Measurements from ENCODE around the gene EFNA5.

- TF ChIP-seq POLR2A (IDR thresholded peaks at IDR 0.05): no peak
- no peak for TF ChIP-seq CTCF (IDR thresholded peaks at IDR 0.05)
- no peak for TF ChIP-seq POLR2AphosphoS5 (IDR thresholded peaks at IDR 0.05)
Observed at GRCh38 chr5:107594253-107595045, 76.3 kb downstream of the EFNA5 start.

Measured in prostate gland (tissue), 2 donors.